ENCODE measurements around the gene UBASH3A.

The UBASH3A gene

GRCh38 chr21:42434884-42435283 is 31.2 kb downstream of the UBASH3A start:
- DNase-seq = no peak

- no peak for DNase-seq
These were observed 31.7 kb downstream of the UBASH3A start for GRCh38 chr21:42435401-42435800.

GRCh38 chr21:42435833-42436232 is 32.1 kb downstream of the UBASH3A start:
- no peak for DNase-seq

- DNase-seq = no peak
These were observed 33.2 kb downstream of the UBASH3A start for GRCh38 chr21:42436914-42437313.

GRCh38 chr21:42437786-42438185 is 34.1 kb downstream of the UBASH3A start:
- no peak for DNase-seq

- no peak for DNase-seq
These were observed 34.9 kb downstream of the UBASH3A start for GRCh38 chr21:42438316-42439205.

- DNase-seq = no peak
These were observed 35.8 kb downstream of the UBASH3A start for GRCh38 chr21:42439284-42440186.

- DNase-seq = no peak
These were observed 36.6 kb downstream of the UBASH3A start for GRCh38 chr21:42440187-42440792.

GRCh38 chr21:42441963-42442362 is 38.3 kb downstream of the UBASH3A start:
- no peak for DNase-seq

GRCh38 chr21:42443181-42443785 is 39.6 kb downstream of the UBASH3A start:
- DNase-seq = no peak

GRCh38 chr21:42443876-42444744 is 40.4 kb downstream of the UBASH3A start:
- DNase-seq = no peak

- no peak for DNase-seq
These were observed 41.0 kb downstream of the UBASH3A start for GRCh38 chr21:42444745-42445059.

- DNase-seq = no peak
These were observed 41.6 kb downstream of the UBASH3A start for GRCh38 chr21:42445311-42445710.

GRCh38 chr21:42446531-42446930 is 42.8 kb downstream of the UBASH3A start:
- DNase-seq = no peak

- DNase-seq = no peak
These were observed 43.5 kb downstream of the UBASH3A start for GRCh38 chr21:42447182-42447581.

- no peak for DNase-seq
These were observed 44.0 kb downstream of the UBASH3A start for GRCh38 chr21:42447732-42448131.

GRCh38 chr21:42448686-42449085 is 45.0 kb downstream of the UBASH3A start:
- DNase-seq = no peak

GRCh38 chr21:42451941-42452340 is 48.2 kb downstream of the UBASH3A start:
- DNase-seq = no peak

GRCh38 chr21:42452401-42453223 is 48.9 kb downstream of the UBASH3A start:
- no peak for DNase-seq

- DNase-seq = no peak
These were observed 49.7 kb downstream of the UBASH3A start for GRCh38 chr21:42453224-42453985.
